Liver (tissue), 3 donors: ENCODE results near the gene CCT6B.

Source experiments
- CTCF ChIP-seq: fragments of 150-350 bp; IDR thresholded peaks from 2 replicates; pipeline ENCODE4 v1.5.1; 2017; ENCODE audit warnings: improper control_type of control experiment, low read depth, low read length; ENCODE audit not compliant: missing input control
- HNF4G ChIP-seq: IDR thresholded peaks from 2 replicates; pipeline ENCODE4 v1.6.1; 2016; ENCODE audit warnings: antibody characterized with exemption
- JUND ChIP-seq, 2 donors: IDR thresholded peaks; 2 replicates each; pipeline ENCODE4 v1.6.1; 2016; ENCODE audit warnings: antibody characterized with exemption in 2 of 2
- SP1 ChIP-seq: IDR thresholded peaks from 2 replicates; pipeline ENCODE4 v1.6.1; 2018; ENCODE audit warnings: antibody characterized with exemption, mild to moderate bottlenecking
- TAF1 ChIP-seq: conservative IDR thresholded peaks from 2 replicates; pipeline ENCODE4 v1.6.1; 2016; ENCODE audit warnings: antibody characterized with exemption, mild to moderate bottlenecking
- TF ChIP-seq, protein P1 (sequence below): IDR thresholded peaks from 2 replicates; pipeline ENCODE4 v1.6.1; 2016; ENCODE audit warnings: antibody characterized with exemption, mild to moderate bottlenecking
- donor health status: healthy.
- donor health status: healthy.

DNA sequence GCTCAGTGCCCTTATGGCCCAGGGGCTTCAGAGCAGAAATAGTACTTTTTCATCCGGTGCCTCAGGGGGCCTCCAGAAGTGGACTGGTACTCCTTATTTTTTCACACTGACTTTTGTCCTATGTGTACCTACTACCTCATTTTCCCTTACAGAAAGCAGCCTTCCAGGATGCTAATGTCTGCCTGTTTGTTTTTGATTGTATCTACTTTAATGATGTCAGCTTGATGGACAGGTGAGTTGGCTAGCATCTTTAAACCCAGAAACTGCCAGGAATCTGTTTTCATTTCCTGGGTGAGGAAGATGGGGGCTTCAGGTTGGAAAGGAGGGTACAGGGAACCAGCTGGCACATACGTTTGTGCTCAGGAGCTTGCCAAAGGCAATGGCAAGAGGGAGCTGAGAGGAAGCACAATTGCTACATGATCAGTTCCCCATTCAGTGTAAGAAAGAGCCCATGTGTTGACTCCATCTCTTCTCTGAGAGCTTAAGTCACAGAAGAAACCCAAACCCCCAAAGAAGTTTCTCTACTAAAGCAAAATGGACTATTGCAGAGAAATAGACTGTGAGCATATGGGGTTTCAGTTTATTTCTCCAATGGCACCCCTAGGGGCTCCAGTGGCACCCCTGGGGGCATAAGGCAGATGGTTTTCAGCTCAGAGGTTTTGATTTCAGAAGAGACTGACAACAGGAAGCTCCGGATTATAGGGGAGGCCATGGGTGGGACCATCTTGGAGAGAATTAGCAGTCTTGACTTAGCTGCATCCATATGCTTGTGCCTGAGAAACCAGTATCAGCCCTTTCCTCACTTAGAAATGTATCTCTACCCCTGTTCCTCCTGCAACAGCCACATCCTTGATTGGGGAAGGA lies 35.4 kb upstream of the CCT6B start:
- TF ChIP-seq SP1 = no peak
- no peak for TF ChIP-seq CTCF
- TF ChIP-seq HNF4G = no peak
- no peak for TF ChIP-seq JUND (IDR thresholded peaks at IDR 0.05)
- TF ChIP-seq TAF1 = no peak
- TF ChIP-seq, protein P1, sequence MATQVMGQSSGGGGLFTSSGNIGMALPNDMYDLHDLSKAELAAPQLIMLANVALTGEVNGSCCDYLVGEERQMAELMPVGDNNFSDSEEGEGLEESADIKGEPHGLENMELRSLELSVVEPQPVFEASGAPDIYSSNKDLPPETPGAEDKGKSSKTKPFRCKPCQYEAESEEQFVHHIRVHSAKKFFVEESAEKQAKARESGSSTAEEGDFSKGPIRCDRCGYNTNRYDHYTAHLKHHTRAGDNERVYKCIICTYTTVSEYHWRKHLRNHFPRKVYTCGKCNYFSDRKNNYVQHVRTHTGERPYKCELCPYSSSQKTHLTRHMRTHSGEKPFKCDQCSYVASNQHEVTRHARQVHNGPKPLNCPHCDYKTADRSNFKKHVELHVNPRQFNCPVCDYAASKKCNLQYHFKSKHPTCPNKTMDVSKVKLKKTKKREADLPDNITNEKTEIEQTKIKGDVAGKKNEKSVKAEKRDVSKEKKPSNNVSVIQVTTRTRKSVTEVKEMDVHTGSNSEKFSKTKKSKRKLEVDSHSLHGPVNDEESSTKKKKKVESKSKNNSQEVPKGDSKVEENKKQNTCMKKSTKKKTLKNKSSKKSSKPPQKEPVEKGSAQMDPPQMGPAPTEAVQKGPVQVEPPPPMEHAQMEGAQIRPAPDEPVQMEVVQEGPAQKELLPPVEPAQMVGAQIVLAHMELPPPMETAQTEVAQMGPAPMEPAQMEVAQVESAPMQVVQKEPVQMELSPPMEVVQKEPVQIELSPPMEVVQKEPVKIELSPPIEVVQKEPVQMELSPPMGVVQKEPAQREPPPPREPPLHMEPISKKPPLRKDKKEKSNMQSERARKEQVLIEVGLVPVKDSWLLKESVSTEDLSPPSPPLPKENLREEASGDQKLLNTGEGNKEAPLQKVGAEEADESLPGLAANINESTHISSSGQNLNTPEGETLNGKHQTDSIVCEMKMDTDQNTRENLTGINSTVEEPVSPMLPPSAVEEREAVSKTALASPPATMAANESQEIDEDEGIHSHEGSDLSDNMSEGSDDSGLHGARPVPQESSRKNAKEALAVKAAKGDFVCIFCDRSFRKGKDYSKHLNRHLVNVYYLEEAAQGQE = no peak
